K562 (cell line): ENCODE measurements around the gene GMDS. TPM values are rescaled to one million over a fixed set of nuclear protein-coding genes. Genes with fewer than 3 reads are reported as not detected.

Experiments
- ATAC-seq: fragments of 200-7000 bp; cut with Tn5 transposase; 3 replicates; pipeline ENCODE4 v1.9.1; 2020; ENCODE audit warnings: moderate library complexity
- BruUV-seq: library from RNA; stranded (reverse); fragments of 400-500 nt; replicated peaks from 2 replicates; lab custom pipeline; 2021; lab: Mats Ljungman, UMichigan
- CTCF ChIA-PET: fragments of 300-600 bp; formaldehyde crosslinking; extraction: SDS; loops from one replicate; lab custom pipeline; 2021; ENCODE audit warnings: low intra/inter-chr PET ratio; lab: Yijun Ruan, JAX
- POLR2A ChIA-PET: fragments of 300-600, 350-650 bp; sonication (Branson Sonifier 250); formaldehyde crosslinking; extraction: SDS; loops from one replicate; lab custom pipeline; 2021; ENCODE audit warnings: antibody characterized with exemption, inconsistent platforms; lab: Yijun Ruan, JAX
- DNase-seq, 4 experiments: peaks; one replicate each; pipeline versions ENCODE4 v3.0.0 to v3.0.0-alpha.2; 2011 to 2018; ENCODE audit warnings: low spot score in 3 of 4, mixed read lengths in 3 of 4; ENCODE audit errors: extremely low read depth in 1 of 4
- FAIRE-seq: peaks from 2 replicates; lab custom pipeline; 2011; peaks lifted over from hg19 to GRCh38; lab: Jason Lieb, UNC
- H2AFZ ChIP-seq: 2 replicates; pipeline ENCODE4 v1.6.0; 2011; ENCODE audit warnings: low read depth, low read length, control low read depth, inconsistent platforms
- H3K27ac ChIP-seq: fragments of 200-600 bp; 3 replicates; pipeline ENCODE4 v1.8.0; 2011; ENCODE audit warnings: low read depth, mild to moderate bottlenecking, control low read depth, inconsistent platforms, low read length, moderate library complexity, mixed read lengths; ENCODE audit errors: extremely low read depth
- H3K27me3 ChIP-seq, 2 experiments: fragments of 300-600 bp in 1 of 2; 2 replicates in 1 of 2; 3 replicates in 1 of 2; pipeline versions ENCODE4 v1.6.0 to v1.8.0; 2011; ENCODE audit warnings: inconsistent platforms in 2 of 2, low read length in 2 of 2, mild to moderate bottlenecking in 1 of 2, mixed read lengths in 1 of 2, moderate library complexity in 1 of 2; ENCODE audit not compliant: control insufficient read depth in 2 of 2, insufficient read depth in 2 of 2
- H3K36me3 ChIP-seq: fragments of 300-600 bp; 3 replicates; pipeline ENCODE4 v1.8.0; 2011; ENCODE audit warnings: mild to moderate bottlenecking, low read length, inconsistent platforms; ENCODE audit not compliant: control insufficient read depth, insufficient read depth
- H3K4me1 ChIP-seq, 2 experiments: fragments of 200-600 bp in 1 of 2; replicated peaks in 1 of 2; 2 replicates in 1 of 2; 3 replicates in 1 of 2; pipeline versions ENCODE4 v1.5.1 to v1.8.0; 2011; ENCODE audit warnings: inconsistent platforms in 2 of 2, low read length in 2 of 2, mild to moderate bottlenecking in 1 of 2, mixed read lengths in 1 of 2, moderate library complexity in 1 of 2; ENCODE audit not compliant: control insufficient read depth in 2 of 2, insufficient read depth in 2 of 2
- H3K4me2 ChIP-seq: 2 replicates; pipeline ENCODE4 v1.6.1; 2011; ENCODE audit warnings: low read length, control low read depth, inconsistent platforms, mixed read lengths; ENCODE audit not compliant: insufficient read depth
- H3K4me3 ChIP-seq: fragments of 200-600 bp; sonication (generic), shearing (Covaris generic); 2 replicates; pipeline ENCODE4 v1.5.1; 2016; ENCODE audit warnings: control low read depth, inconsistent platforms
- H3K79me2 ChIP-seq: fragments of 200-600 bp; 3 replicates; pipeline ENCODE4 v1.8.0; 2011; ENCODE audit warnings: low read length, inconsistent platforms; ENCODE audit not compliant: control insufficient read depth, insufficient read depth
- H3K9ac ChIP-seq, 2 experiments: 2 replicates each; pipeline versions ENCODE4 v1.6.0 to v1.6.1; 2011; ENCODE audit warnings: low read depth in 2 of 2, low read length in 2 of 2, control low read depth in 1 of 2, inconsistent platforms in 1 of 2, mild to moderate bottlenecking in 1 of 2, mixed read lengths in 1 of 2; ENCODE audit not compliant: insufficient read depth in 1 of 2
- H3K9me1 ChIP-seq: one replicate; pipeline ENCODE4 v1.6.0; 2011; ENCODE audit warnings: inconsistent platforms, mild to moderate bottlenecking, low read length, moderate library complexity; ENCODE audit not compliant: control insufficient read depth, insufficient read depth
- H3K9me3 ChIP-seq: replicated peaks from 2 replicates; pipeline ENCODE4 v1.5.1; 2011; ENCODE audit warnings: low read depth, low read length, inconsistent platforms; ENCODE audit not compliant: control insufficient read depth, insufficient read depth
- H4K20me1 ChIP-seq: replicated peaks from 2 replicates; pipeline ENCODE4 v1.6.1; 2011; ENCODE audit warnings: low read length, inconsistent platforms, mixed read lengths; ENCODE audit not compliant: control insufficient read depth, insufficient read depth
- BHLHE40 ChIP-seq: IDR thresholded peaks from 2 replicates; pipeline ENCODE4 v1.6.1; 2011; ENCODE audit warnings: low read length, improper control_type of control experiment
- FOXA1 ChIP-seq: fragments of 450-650 bp; IDR thresholded peaks from 2 replicates; pipeline ENCODE4 v1.6.1; 2016; ENCODE audit warnings: mild to moderate bottlenecking, borderline replicate concordance
- FOXM1 ChIP-seq, 2 experiments: fragments of 450-650 bp in 1 of 2; sonication (generic) in 1 of 2; formaldehyde crosslinking in 1 of 2; IDR thresholded peaks; 2 replicates each; pipeline versions ENCODE4 v1.6.1 to v1.9.0; 2017 to 2022; ENCODE audit warnings: low read depth in 2 of 2, mild to moderate bottlenecking in 2 of 2, missing genetic modification reagents in 1 of 2, moderate library complexity in 1 of 2
- ILK ChIP-seq: fragments of 450-650 bp; IDR thresholded peaks from 2 replicates; pipeline ENCODE4 v1.6.1; 2016; ENCODE audit warnings: missing genetic modification characterization, low read depth, mild to moderate bottlenecking, missing compliant biosample characterization, moderate library complexity, borderline replicate concordance
- MTA3 ChIP-seq: fragments of 450-650 bp; formaldehyde crosslinking; IDR thresholded peaks from 2 replicates; pipeline ENCODE4 v1.6.1; 2017; ENCODE audit warnings: mild to moderate bottlenecking, borderline replicate concordance
- MXI1 ChIP-seq: IDR thresholded peaks from 2 replicates; pipeline ENCODE4 v1.6.1; 2011; ENCODE audit warnings: low read depth, mild to moderate bottlenecking, improper control_type of control experiment, low read length
- THRAP3 ChIP-seq: fragments of 450-650 bp; IDR thresholded peaks from 2 replicates; pipeline ENCODE4 v1.6.1; 2016; ENCODE audit warnings: mild to moderate bottlenecking, inconsistent platforms, borderline replicate concordance
- U2AF2 ChIP-seq: fragments of 200-400 bp; formaldehyde crosslinking; optimal IDR thresholded peaks from 2 replicates; pipeline ENCODE3; 2017; ENCODE audit warnings: low read depth, mild to moderate bottlenecking, low read length
- ZFX ChIP-seq: sonication (generic); formaldehyde crosslinking; IDR thresholded peaks from 2 replicates; pipeline ENCODE4 v1.8.0; 2022; ENCODE audit warnings: mild to moderate bottlenecking, missing genetic modification reagents, moderate library complexity
- ZNF239 ChIP-seq: fragments of 250-450 bp; sonication (Bioruptor Pico); IDR thresholded peaks from 2 replicates; pipeline ENCODE4 v1.4.0; 2020; ENCODE audit warnings: mild to moderate bottlenecking
- WGBS: fragments of 100-300 bp; shearing (Covaris generic); methylation state at CpG from one replicate; pipeline ENCODE4 v1.1.6; 2016; ENCODE audit warnings: low coverage, mixed read lengths; ENCODE audit not compliant: insufficient coverage; ENCODE audit errors: missing lambda C conversion rate; 5-methylcytosine and 5-hydroxymethylcytosine counted together
- in situ Hi-C: fragments of 300-500 bp; cut with MboI; formaldehyde crosslinking; loops from 4 replicates; pipeline ENCODE4 v1.15.0; 2018; ENCODE audit warnings: inconsistent platforms, mixed read lengths
- intact Hi-C: fragments of 100-400 bp; cut with micrococcal nuclease; formaldehyde crosslinking; loops from 2 replicates; pipeline ENCODE4 v1.14.2; 2022
- polyA plus RNA-seq, 8 experiments: library from polyadenylated mRNA; depleted of rRNA in 4 of 8; stranded (reverse) in 5 of 8; unstranded in 3 of 8; fragments of >200 nt; fragmentation: Nextera tagmentation in 2 of 8; fragmentation: Illumina TruSeq in 1 of 8; extraction: Ambion mirVana in 2 of 8; extraction: Trizol in 1 of 8; gene quantifications; 2 replicates each; pipeline versions ENCODE4 v1.2.1 to v1.2.3, GENCODE V29; 2011 to 2014; ENCODE audit warnings: inconsistent platforms in 1 of 8, missing spikeins in 1 of 8
- total RNA-seq, 7 experiments: library from RNA; depleted of rRNA in 6 of 7; stranded (reverse); fragments of >200 nt in 6 of 7; fragmentation: Illumina TruSeq in 2 of 7; extraction: Trizol in 2 of 7; gene quantifications; 2 replicates each; pipeline versions ENCODE4 v1.2.1 to v1.2.3, GENCODE V29; 2011 to 2021; ENCODE audit warnings: low replicate concordance in 1 of 7
- TF ChIP-seq, protein P1 (sequence below): fragments of 450-650 bp; formaldehyde crosslinking; IDR thresholded peaks from 2 replicates; pipeline ENCODE4 v1.4.0; 2022; ENCODE audit warnings: missing genetic modification characterization
- TF ChIP-seq, protein P2 (sequence below): sonication (generic); formaldehyde crosslinking; IDR thresholded peaks from 2 replicates; pipeline ENCODE4 v1.9.0; 2022; ENCODE audit warnings: mild to moderate bottlenecking, missing genetic modification reagents
- TF ChIP-seq, protein P3 (sequence below): fragments of 250-450 bp; sonication (Bioruptor Pico); IDR thresholded peaks from 2 replicates; pipeline ENCODE4 v1.6.1; 2021; ENCODE audit warnings: mild to moderate bottlenecking

GMDS gene
- total and polyA plus RNA-seq, 9 of the 15 experiments (the other 6 are each of a cell fraction or from before 2014, with no cell fraction given), result 0.48 to 31.8 (median 13.4) TPM

DNA sequence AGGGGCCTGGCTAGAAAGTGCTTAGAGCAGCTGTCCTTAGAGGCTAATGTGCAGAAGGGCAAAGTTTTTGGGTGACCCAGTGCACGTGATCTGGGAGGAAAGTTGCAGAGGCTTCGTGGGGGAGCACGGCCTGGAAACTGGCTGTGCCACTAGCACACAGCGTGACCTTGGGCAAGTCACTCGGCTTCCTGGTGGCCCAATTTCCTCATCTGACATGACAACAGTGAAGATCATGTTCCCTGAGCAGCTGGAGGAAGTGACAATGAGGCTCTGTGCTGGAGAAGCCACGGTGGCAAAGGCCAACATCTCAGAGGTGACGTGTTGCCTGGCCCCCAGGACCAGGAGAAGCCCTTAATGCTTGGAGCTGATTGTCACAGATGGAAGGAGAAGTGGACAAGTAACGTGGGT lies 536.2 kb downstream of the GMDS start:
- Histone ChIP-seq H4K20me1 (peaks cover 3% of the 10 kb centered on the region; the same call in 1 of the 2 replicates), H3K36me3 (no peaks in the 10 kb centered on the region), H3K9me1 (no peaks in the 10 kb centered on the region), H3K27ac (no peak overlapping the region), H3K4me1 (peaks cover under 1 to 1% of the 10 kb centered on the region in 2 experiments; a peak in 4 of 5 replicates), H3K27me3 (peaks cover 15 to 28% of the 10 kb centered on the region in 2 experiments), H3K79me2 (no peaks in the 10 kb centered on the region), H3K9ac (no peak overlapping the region; a peak in 1 of 4 replicates), H3K9me3 (no peaks in the 10 kb centered on the region), H3K4me3 (no peak overlapping the region), H3K4me2 (no peak overlapping the region), H2AFZ (no peak overlapping the region)
- ChIA-PET CTCF (no interaction called here), POLR2A (interaction anchor here (0.6 to 2.9 kb wide), 3 partner anchors 10 to 1442 kb away, joined by 3 to 14 read pairs (median 3); no protein-coding TSS in a partner anchor)
- FAIRE-seq (no peak), DNase-seq (no peak), ATAC-seq (no peak)
- in situ Hi-C loops (no loop called here), intact Hi-C loops (no loop called here)
- BruUV-seq, result no TSS peak
- TF ChIP-seq BHLHE40 (peak; percentile 4; the same call in 1 of the 2 replicates), FOXM1 (IDR thresholded peaks at IDR 0.05; ENCODE audit: low read depth) (no peak), FOXM1 (CRISPR knock-in tag; IDR thresholded peaks at IDR 0.05; ENCODE audit: low read depth) (no peak)
- 11% methylated on average over 8 of the region's 8 CpGs for WGBS

DNA sequence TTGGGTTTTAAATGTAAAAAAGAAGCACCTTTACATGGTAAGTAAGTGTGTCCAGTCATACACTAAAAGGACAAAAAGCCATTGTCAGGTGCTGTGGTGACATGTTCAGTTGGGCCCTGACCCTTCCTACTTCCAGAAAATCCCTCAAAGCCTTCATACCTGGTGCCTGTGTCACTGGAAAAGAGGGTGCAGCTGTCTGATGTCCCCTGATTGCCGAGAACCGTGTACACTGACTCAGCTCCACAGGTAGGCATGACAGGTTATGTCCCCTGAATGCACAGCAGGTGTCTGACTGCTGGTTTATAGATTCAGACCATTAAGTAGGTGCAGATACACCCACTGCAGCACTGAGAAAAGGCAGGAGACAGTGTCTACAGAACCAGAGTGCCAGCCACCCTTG lies 536.6 kb downstream of the GMDS start:
- ATAC-seq (no peak), FAIRE-seq (no peak), DNase-seq (no peak)
- WGBS, result 17% methylated on average over 2 of the region's 2 CpGs
- Histone ChIP-seq H3K4me2 (no peak overlapping the region), H2AFZ (no peak overlapping the region), H3K4me3 (no peak overlapping the region), H3K27me3 (peaks cover 15 to 28% of the 10 kb centered on the region in 2 experiments), H3K4me1 (peaks cover 5% of the 10 kb centered on the region in 2 experiments; a peak in 4 of 5 replicates), H3K9me1 (no peaks in the 10 kb centered on the region), H3K9me3 (no peaks in the 10 kb centered on the region), H3K79me2 (no peaks in the 10 kb centered on the region), H3K27ac (no peak overlapping the region), H4K20me1 (peaks cover 3% of the 10 kb centered on the region; the same call in 1 of the 2 replicates), H3K9ac (no peak overlapping the region), H3K36me3 (no peaks in the 10 kb centered on the region)
- in situ Hi-C loops, result no loop called here
- intact Hi-C loops, result no loop called here
- ChIA-PET POLR2A (interaction anchor here (0.6 to 2.9 kb wide), 3 partner anchors 10 to 1441 kb away, joined by 3 to 14 read pairs (median 3); no protein-coding TSS in a partner anchor), CTCF (no interaction called here)
- BruUV-seq, result no TSS peak
- TF ChIP-seq ZFX (CRISPR knock-in tag), result no peak
- TF ChIP-seq, protein P1, sequence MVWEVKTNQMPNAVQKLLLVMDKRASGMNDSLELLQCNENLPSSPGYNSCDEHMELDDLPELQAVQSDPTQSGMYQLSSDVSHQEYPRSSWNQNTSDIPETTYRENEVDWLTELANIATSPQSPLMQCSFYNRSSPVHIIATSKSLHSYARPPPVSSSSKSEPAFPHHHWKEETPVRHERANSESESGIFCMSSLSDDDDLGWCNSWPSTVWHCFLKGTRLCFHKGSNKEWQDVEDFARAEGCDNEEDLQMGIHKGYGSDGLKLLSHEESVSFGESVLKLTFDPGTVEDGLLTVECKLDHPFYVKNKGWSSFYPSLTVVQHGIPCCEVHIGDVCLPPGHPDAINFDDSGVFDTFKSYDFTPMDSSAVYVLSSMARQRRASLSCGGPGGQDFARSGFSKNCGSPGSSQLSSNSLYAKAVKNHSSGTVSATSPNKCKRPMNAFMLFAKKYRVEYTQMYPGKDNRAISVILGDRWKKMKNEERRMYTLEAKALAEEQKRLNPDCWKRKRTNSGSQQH (CRISPR knock-in tag), result no peak
- TF ChIP-seq, protein P2, sequence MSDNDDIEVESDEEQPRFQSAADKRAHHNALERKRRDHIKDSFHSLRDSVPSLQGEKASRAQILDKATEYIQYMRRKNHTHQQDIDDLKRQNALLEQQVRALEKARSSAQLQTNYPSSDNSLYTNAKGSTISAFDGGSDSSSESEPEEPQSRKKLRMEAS (CRISPR knock-in tag), result no peak
- TF ChIP-seq, protein P3, sequence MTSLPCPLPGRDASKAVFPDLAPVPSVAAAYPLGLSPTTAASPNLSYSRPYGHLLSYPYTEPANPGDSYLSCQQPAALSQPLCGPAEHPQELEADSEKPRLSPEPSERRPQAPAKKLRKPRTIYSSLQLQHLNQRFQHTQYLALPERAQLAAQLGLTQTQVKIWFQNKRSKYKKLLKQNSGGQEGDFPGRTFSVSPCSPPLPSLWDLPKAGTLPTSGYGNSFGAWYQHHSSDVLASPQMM (CRISPR knock-in tag), result no peak
- TF ChIP-seq U2AF2, result no peak
- TF ChIP-seq MTA3, result no peak
- no peak for TF ChIP-seq THRAP3
- no peak for TF ChIP-seq FOXA1
- no peak for TF ChIP-seq MXI1
- no peak for TF ChIP-seq ZNF239 (CRISPR knock-in tag)
- no peak for TF ChIP-seq ILK
